HL-60 (cell line): Measurements from ENCODE around the gene RBM26.

Experiments
- DNase-seq, 2 experiments: peaks; one replicate each; pipeline ENCODE4 v3.0.0-alpha.2; 2010 to 2020; ENCODE audit warnings: low read depth in 1 of 2, low spot score in 1 of 2
- H3K27ac ChIP-seq: fragments of 250-450 bp; sonication (Bioruptor Pico); replicated peaks from 2 replicates; pipeline ENCODE4 v1.5.1; 2020; ENCODE audit warnings: mild to moderate bottlenecking, moderate library complexity
- H3K27me3 ChIP-seq: fragments of 250-450 bp; sonication (Bioruptor Pico); 2 replicates; pipeline ENCODE4 v1.5.1; 2021; ENCODE audit warnings: mild to moderate bottlenecking, moderate library complexity; ENCODE audit not compliant: insufficient read depth, poor library complexity, severe bottlenecking
- H3K4me3 ChIP-seq: replicated peaks from 2 replicates; pipeline ENCODE4 v1.5.1; 2011; ENCODE audit warnings: mild to moderate bottlenecking, control low read depth, low read length; ENCODE audit not compliant: insufficient read depth
- CTCF ChIP-seq: IDR thresholded peaks from one replicate; pipeline ENCODE4 v1.5.1; 2011; ENCODE audit warnings: low read length, control low read depth, inconsistent platforms; ENCODE audit not compliant: insufficient read depth
- GABPA ChIP-seq: IDR thresholded peaks from 2 replicates; pipeline ENCODE4 v1.6.1; 2012; ENCODE audit warnings: low read depth
- POLR2AphosphoS5 ChIP-seq: IDR thresholded peaks from 2 replicates; pipeline ENCODE4 v1.6.1; 2012; ENCODE audit warnings: low read depth
- SPI1 ChIP-seq: IDR thresholded peaks from 2 replicates; pipeline ENCODE4 v1.6.1; 2012; ENCODE audit warnings: low read depth, mild to moderate bottlenecking, borderline replicate concordance
- TF ChIP-seq, protein P1 (sequence below): IDR thresholded peaks from 2 replicates; pipeline ENCODE4 v1.6.1; 2012; ENCODE audit warnings: low read depth; ENCODE audit not compliant: insufficient replicate concordance

The RBM26 gene

DNA sequence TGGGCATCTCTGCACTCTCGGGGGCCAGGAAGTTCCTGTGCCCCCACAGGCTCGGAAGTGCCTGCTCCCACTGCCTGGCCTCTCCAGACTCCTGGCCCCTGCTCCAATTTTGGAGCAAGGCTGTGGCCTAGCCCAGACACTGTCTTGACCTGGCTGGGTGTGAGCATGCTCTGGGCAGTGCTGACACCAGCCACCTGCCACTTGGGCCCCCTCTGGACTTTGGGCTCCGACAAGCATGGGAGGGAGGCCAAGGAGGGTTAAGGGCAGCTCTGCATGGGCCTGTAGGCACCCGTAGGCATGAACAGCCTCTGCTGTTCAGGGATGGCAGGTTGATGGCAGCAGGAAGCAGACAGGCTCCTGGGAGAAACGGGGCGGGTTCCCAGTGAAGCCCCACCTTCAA is 26.0 kb upstream of the RBM26 start:
- H3K4me3 ChIP-seq = no peak overlapping the region
- no peak overlapping the region for H3K27ac ChIP-seq
- no peaks in the 10 kb centered on the region for H3K27me3 ChIP-seq
- DNase-seq = no peak
- TF ChIP-seq SPI1 = no peak
- TF ChIP-seq, protein P1, sequence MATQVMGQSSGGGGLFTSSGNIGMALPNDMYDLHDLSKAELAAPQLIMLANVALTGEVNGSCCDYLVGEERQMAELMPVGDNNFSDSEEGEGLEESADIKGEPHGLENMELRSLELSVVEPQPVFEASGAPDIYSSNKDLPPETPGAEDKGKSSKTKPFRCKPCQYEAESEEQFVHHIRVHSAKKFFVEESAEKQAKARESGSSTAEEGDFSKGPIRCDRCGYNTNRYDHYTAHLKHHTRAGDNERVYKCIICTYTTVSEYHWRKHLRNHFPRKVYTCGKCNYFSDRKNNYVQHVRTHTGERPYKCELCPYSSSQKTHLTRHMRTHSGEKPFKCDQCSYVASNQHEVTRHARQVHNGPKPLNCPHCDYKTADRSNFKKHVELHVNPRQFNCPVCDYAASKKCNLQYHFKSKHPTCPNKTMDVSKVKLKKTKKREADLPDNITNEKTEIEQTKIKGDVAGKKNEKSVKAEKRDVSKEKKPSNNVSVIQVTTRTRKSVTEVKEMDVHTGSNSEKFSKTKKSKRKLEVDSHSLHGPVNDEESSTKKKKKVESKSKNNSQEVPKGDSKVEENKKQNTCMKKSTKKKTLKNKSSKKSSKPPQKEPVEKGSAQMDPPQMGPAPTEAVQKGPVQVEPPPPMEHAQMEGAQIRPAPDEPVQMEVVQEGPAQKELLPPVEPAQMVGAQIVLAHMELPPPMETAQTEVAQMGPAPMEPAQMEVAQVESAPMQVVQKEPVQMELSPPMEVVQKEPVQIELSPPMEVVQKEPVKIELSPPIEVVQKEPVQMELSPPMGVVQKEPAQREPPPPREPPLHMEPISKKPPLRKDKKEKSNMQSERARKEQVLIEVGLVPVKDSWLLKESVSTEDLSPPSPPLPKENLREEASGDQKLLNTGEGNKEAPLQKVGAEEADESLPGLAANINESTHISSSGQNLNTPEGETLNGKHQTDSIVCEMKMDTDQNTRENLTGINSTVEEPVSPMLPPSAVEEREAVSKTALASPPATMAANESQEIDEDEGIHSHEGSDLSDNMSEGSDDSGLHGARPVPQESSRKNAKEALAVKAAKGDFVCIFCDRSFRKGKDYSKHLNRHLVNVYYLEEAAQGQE = no peak

- no peak for DNase-seq
- Histone ChIP-seq H3K4me3 (no peak overlapping the region), H3K27ac (no peak overlapping the region), H3K27me3 (no peaks in the 10 kb centered on the region)
- TF ChIP-seq SPI1 (no peak), GABPA (no peak), CTCF (no peak), POLR2AphosphoS5 (no peak)
- TF ChIP-seq, protein P1 = no peak
Observed at GRCh38 chr13:79429309-79429708, 23.3 kb upstream of the RBM26 start.

DNA sequence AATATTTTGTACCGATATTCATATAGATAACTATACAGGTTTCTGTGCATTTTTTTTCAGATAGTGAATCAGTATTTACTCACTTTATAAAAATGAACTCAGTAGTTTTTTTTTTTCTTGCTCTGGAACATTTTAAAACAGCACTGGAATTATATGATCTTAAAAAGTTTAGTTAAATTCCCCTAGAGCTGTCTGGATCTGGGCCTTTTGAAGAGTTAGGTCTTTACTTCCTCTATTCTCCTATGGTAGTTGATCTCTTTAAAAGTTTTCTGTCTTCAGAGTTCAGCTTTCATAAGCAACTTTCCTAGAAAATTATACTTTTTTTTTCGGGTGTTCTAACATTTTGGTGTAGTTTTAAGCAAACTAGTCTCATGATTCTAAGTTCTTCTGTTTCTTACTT is 21.8 kb upstream of the RBM26 start:
- no peaks in the 10 kb centered on the region for H3K27me3 ChIP-seq
- H3K4me3 ChIP-seq = no peak overlapping the region
- no peak for DNase-seq
- TF ChIP-seq CTCF (no peak), SPI1 (no peak), POLR2AphosphoS5 (no peak)
- TF ChIP-seq, protein P1 = no peak
- no peak overlapping the region for H3K27ac ChIP-seq

- Histone ChIP-seq H3K4me3 (no peak overlapping the region), H3K27me3 (no peaks in the 10 kb centered on the region), H3K27ac (no peak overlapping the region)
- TF ChIP-seq GABPA (no peak), CTCF (no peak), POLR2AphosphoS5 (no peak), SPI1 (no peak)
- TF ChIP-seq, protein P1 = no peak
- DNase-seq = no peak
Observed at GRCh38 chr13:79427265-79427664, 21.2 kb upstream of the RBM26 start.
